ENCODE data around the gene NELFA.

DNA sequence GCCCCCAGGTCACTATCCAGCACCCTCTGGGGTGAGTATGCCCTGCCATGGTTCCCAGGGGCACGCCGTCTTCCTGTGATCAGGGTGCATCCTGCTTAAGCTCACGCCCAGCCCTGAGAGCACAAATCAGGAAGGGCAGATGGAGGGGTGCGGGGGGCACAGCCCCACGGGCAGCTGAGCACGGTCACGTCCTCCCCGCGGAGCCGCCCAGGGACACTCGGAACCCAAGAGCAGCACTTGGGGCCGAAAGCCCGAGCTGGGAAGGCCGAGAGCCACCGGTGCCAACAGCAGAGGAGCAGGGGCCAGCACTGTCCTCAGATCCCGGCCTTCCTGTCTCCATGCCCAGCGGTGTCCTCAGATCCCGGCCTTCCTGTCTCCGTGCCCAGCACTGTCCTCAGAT, 21.5 kb downstream of the NELFA start:
- TF ChIP-seq CTCF (IDR thresholded peaks at IDR 0.05) (no peak), EP300 (IDR thresholded peaks at IDR 0.05; ENCODE audit: low read depth) (no peak), POLR2AphosphoS5 (IDR thresholded peaks at IDR 0.05) (no peak)

Data from transverse colon (tissue), 4 donors.